Adipocyte (in vitro differentiated cells): ENCODE data around the gene MOCS2.
"Not testable (repeated sequence)": the region's sequence is repeated elsewhere in the genome, so short reads cannot be mapped to it uniquely, and the experiment has no call there.

Experiments used
- DNase-seq: peaks from one replicate; pipeline ENCODE4 v3.0.0-alpha.2; 2015; ENCODE audit warnings: low read depth
- H3K27me3 ChIP-seq: replicated peaks from 2 replicates; pipeline ENCODE4 v1.7.0; 2013; ENCODE audit warnings: mild to moderate bottlenecking, low read length, moderate library complexity; ENCODE audit not compliant: control insufficient read depth, insufficient read depth
- H3K36me3 ChIP-seq: 2 replicates; pipeline ENCODE4 v1.7.0; 2013; ENCODE audit warnings: low read length, mild to moderate bottlenecking, moderate library complexity; ENCODE audit not compliant: control insufficient read depth, insufficient read depth, severe bottlenecking
- H3K4me1 ChIP-seq: 2 replicates; pipeline ENCODE4 v1.7.0; 2013; ENCODE audit warnings: mild to moderate bottlenecking, low read length, moderate library complexity; ENCODE audit not compliant: control insufficient read depth, insufficient read depth
- H3K4me3 ChIP-seq: 2 replicates; pipeline ENCODE4 v1.7.0; 2013; ENCODE audit warnings: mild to moderate bottlenecking, low read length, moderate library complexity
- H3K9ac ChIP-seq: 2 replicates; pipeline ENCODE4 v1.7.0; 2013; ENCODE audit warnings: mild to moderate bottlenecking, low read length, moderate library complexity
- H3K9me3 ChIP-seq: 2 replicates; pipeline ENCODE4 v1.7.0; 2013; ENCODE audit warnings: mild to moderate bottlenecking, low read length, moderate library complexity; ENCODE audit not compliant: control insufficient read depth

The MOCS2 gene

DNA sequence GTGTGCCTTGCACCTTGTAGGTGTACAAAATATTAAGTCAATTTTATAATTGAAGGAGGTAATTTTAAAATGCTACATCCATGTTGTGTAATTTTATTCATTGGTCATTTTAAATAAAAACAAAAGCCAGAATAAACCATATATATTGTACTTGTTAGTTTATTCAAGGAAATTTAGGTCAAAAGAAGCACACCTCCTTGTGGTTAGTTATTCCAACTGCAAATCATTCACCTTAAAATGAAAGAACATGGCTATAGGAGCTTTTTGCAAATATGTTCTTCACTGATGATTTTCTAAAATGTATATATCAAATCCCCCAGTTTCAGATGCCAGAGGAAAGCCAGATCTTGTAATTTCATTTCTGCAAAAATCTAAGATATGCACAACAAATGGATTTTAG is 5.4 kb upstream of the MOCS2 start:
- DNase-seq = peak; percentile 46
- Histone ChIP-seq H3K36me3 (no peaks in the 10 kb centered on the region), H3K27me3 (no peaks in the 10 kb centered on the region), H3K9me3 (no peaks in the 10 kb centered on the region), H3K4me1 (peaks cover 11% of the 10 kb centered on the region), H3K9ac (no peak overlapping the region), H3K4me3 (no peak overlapping the region)

DNA sequence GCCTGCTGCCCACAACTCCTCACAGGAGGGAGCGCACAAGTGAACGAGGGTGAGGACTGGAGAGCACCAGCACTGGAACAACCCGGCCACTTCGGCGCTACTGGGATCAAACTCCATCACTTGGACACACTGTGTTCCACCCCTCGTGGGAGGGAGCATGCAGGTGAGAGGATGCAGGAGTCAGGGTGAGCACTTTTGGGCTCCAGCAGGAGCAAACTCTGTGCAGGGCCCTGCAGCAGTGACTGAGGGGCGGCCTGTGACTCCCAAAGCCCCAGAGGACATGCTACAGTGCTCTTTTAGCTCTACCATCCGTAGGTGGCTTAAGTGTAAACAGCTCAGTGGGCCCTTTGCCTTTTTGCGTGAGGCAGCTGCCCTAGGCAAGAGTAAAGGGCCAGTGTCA is 4.4 kb upstream of the MOCS2 start:
- Histone ChIP-seq H3K9me3 (no peaks in the 10 kb centered on the region), H3K27me3 (no peaks in the 10 kb centered on the region), H3K4me1 (peaks cover 13% of the 10 kb centered on the region), H3K36me3 (no peaks in the 10 kb centered on the region), H3K4me3 (no peak overlapping the region), H3K9ac (no peak overlapping the region)
- DNase-seq = no peak

DNA sequence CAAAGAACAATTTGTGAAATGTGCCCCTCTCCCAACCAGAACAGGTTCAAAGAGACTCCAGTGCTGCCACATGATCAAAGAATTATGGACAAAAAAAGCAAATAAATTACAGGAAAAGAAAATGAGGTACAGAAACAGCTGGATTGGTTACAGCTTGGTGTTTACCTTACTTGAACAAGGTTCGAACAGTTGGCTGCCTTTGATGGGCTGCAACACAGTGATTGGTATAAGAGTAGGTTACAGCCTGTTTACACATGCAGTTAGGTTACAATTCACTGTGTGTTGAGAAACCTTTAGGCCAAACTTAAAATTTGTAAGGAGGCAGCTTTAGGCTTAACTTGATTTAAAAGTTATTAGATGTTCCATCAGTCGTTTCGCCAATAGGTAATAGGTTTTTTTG is 3.4 kb upstream of the MOCS2 start:
- no peak overlapping the region for H3K4me3 ChIP-seq
- no peaks in the 10 kb centered on the region for H3K36me3 ChIP-seq
- H3K9ac ChIP-seq = no peak overlapping the region
- peaks cover 17% of the 10 kb centered on the region for H3K4me1 ChIP-seq
- no peak for DNase-seq
- no peaks in the 10 kb centered on the region for H3K9me3 ChIP-seq
- H3K27me3 ChIP-seq = no peaks in the 10 kb centered on the region

DNA sequence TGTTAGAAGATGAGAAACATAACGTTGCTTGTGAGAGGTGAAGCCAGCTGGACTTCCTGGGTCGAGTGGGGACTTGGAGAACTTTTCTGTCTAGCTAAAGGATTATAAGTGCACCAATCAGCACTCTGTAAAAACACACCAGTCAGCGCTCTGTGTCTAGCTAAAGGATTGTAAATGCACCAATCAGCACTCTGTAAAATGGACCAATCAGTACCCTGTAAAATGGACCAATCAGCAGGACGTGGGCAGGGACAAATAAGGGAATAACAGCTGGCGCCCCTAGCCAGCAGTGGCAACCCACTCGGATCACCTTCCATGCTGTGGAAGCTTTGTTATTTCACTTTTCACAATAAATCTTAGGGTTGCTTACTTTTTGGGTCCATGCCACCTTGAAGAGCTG is 2.8 kb upstream of the MOCS2 start:
- DNase-seq, H3K9ac ChIP-seq, H3K27me3 ChIP-seq, H3K36me3 ChIP-seq, H3K9me3 ChIP-seq, H3K4me3 ChIP-seq: not testable (repeated sequence)
- peaks cover 17% of the 10 kb centered on the region for H3K4me1 ChIP-seq

DNA sequence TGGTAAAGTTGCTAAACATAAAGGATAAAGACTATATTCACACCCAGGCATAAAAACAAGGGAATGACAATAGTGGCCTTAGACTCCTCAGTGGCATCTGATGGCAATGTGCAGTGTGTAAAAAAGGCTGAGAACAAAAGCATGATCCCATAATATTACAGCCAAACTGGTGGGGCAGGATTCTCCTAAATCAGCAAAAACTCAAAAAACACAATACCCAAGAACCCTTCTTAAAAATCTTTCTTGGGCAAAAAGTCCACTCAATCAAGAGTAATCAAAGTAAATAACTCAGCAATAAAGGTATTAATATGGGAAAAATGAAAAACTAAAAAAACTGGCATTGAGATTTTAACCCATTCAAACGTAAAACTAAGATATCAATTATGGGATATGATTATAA is 1.6 kb upstream of the MOCS2 start:
- no peak overlapping the region for H3K9ac ChIP-seq
- H3K4me1 ChIP-seq = peaks cover 17% of the 10 kb centered on the region

DNA sequence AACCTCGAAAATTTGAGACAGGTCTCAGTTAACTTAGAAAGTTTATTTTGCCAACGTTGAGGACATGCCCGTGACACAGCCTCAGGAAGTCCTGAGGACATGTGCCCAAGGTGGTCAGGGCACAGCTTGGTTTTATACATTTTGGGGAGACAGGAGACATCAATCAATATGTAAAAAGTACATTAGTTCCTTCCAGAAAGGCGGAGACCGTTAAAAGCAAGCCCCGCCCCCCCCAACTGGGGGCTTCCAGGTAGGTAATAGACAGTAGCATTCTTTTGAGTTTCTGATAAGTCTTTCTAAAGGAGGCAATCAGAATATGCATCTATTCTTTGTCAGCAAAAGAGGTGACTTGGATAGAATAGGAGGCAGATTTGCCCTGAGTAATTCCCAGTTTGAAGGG is 599 bp upstream of the MOCS2 start:
- no peak for DNase-seq
- H3K9ac ChIP-seq = peak overlapping the region; percentile 95

More for the DNA sequence above, 1.6 kb upstream of the MOCS2 start:
- no peak overlapping the region for H3K4me3 ChIP-seq
- no peaks in the 10 kb centered on the region for H3K36me3 ChIP-seq
- H3K27me3 ChIP-seq = no peaks in the 10 kb centered on the region
- no peaks in the 10 kb centered on the region for H3K9me3 ChIP-seq
- DNase-seq = no peak

DNA sequence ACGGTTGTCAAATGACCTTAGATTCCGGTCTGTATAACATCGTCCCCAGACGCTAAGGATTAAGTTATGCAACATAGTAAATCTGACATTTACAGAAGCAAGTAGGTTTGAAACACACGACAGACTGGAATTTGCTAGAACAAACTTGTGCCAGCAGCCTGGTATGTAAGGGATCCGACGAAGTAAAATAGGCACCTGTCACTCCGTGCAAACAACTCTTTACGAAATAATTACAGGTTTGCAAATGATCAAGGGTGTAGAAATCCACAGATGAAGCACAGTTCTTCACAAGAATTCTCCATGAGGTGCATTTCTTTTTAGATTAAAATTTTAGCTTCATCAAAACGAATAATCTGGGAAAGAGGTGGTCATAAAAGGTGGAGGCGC is 508 bp downstream of the MOCS2 start:
- Histone ChIP-seq H3K9me3 (no peaks in the 10 kb centered on the region), H3K4me1 (peaks cover 17% of the 10 kb centered on the region), H3K9ac (peak overlapping the region; percentile 95), H3K27me3 (no peaks in the 10 kb centered on the region), H3K36me3 (no peaks in the 10 kb centered on the region), H3K4me3 (peak overlapping the region; percentile 97)
- peak; percentile 59 for DNase-seq

More for the DNA sequence above, 599 bp upstream of the MOCS2 start:
- Histone ChIP-seq H3K36me3 (no peaks in the 10 kb centered on the region), H3K27me3 (no peaks in the 10 kb centered on the region), H3K4me3 (peak overlapping the region; percentile 97), H3K9me3 (no peaks in the 10 kb centered on the region), H3K4me1 (peaks cover 17% of the 10 kb centered on the region)

DNA sequence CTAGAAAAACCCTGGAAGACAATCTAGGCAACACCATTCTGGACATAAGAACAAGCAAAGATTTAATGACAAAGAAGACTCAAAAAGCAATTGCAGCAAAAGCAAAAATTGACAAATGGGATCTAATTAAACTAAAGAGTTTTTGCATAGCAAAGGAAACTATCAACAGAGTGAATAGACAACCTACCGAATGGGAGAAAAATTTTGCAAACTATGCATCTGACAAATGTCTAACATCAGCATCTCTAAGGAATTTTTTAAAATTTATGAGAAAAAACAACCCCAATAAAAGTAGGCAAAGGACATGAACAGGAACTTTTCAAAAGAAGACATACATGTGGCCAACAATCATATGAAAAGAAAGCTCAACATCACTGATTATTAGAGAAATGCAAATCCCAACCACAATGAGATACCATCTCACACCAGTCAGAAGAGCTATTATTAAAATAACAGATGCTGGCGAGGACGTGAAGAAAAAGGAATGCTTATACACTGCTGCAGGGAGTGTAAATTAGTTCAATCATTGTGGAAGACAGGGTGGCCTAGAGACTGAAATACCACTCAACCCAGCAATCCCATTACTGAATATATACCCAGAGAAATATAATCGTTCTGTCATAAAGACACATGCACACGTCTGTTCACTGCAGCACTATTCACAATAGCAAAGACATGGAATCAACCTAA is 3.8 kb downstream of the MOCS2 start:
- Histone ChIP-seq H3K36me3 (peaks cover 12% of the 10 kb centered on the region), H3K9me3 (no peaks in the 10 kb centered on the region), H3K4me1 (peaks cover 14% of the 10 kb centered on the region), H3K27me3 (no peaks in the 10 kb centered on the region), H3K9ac (no peak overlapping the region), H3K4me3 (no peak overlapping the region)
- no peak for DNase-seq

DNA sequence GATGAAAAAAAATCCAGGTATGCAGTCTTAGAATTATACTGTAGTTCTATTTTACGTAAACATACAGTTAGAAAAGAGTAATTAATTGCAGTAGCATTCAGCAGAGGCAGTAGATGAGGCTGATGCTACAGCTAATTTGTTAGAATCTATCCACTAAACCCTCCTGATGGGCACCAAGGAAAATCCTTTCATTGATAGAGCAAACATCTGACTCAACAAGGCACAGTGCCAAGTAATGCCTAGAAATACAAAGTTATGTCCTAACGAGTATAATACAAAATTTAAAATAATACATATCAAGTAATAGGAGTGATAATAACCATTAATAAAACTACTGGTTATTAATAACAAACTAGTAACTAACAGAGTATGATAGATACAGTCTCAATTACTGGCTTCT is 9.0 kb downstream of the MOCS2 start:
- Histone ChIP-seq H3K9me3 (no peaks in the 10 kb centered on the region), H3K27me3 (no peaks in the 10 kb centered on the region), H3K36me3 (peaks cover 50% of the 10 kb centered on the region), H3K4me3 (no peak overlapping the region), H3K9ac (no peak overlapping the region), H3K4me1 (no peaks in the 10 kb centered on the region)
- DNase-seq = peak; percentile 36

DNA sequence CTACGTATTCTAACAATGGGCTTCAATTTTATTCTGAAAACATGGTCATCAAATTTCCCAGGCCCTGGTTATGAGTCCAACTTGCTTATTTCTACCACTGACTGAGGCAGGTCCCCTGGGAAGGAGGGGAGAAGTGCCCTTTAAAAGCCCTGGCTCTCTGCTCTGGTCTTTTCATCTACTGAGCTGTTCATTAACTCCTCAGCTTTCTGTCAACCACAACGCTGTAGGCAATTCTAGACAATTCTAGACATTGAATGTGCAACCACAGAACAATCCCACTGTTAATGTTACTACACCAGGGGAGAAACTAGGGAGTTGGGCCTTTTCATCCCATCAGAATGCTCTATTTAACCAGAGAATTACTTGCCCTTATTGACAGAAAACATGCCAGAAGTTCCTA is 10.0 kb downstream of the MOCS2 start:
- Histone ChIP-seq H3K36me3 (peaks cover 50% of the 10 kb centered on the region), H3K4me3 (no peak overlapping the region), H3K9ac (no peak overlapping the region), H3K9me3 (no peaks in the 10 kb centered on the region), H3K27me3 (no peaks in the 10 kb centered on the region), H3K4me1 (no peaks in the 10 kb centered on the region)
- peak; percentile 54 for DNase-seq

DNA sequence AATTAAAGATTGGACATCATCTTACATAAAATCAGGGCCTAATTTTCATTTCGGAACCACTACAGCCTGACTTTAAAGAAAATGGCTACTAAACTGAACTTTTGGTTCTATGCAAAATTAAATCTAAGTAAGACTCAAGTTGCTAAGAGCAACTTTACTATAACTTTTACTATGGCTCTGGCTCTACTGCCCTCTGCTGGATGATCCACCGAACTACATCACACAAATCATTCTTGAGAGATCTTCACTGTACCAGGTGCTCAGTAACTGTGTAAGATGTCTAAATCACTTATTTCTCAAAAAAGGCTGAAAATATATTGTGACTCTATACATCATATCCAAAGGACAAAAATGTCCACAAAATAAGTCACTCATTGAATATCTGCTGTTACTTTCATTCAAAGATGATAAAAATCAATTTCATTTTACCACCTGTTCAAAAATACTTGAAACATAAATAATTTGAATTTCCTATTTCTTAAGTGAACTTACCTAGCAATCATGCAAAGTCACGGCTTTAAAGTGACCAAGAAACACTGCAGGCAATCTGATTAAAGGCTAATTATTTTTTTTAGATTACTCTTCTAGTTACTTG is 13.5 kb downstream of the MOCS2 start:
- H3K4me3 ChIP-seq = no peak overlapping the region
- DNase-seq = peak; percentile 83
- H3K9ac ChIP-seq = no peak overlapping the region
- H3K36me3 ChIP-seq = peaks cover 41% of the 10 kb centered on the region
- H3K9me3 ChIP-seq = no peaks in the 10 kb centered on the region
- no peaks in the 10 kb centered on the region for H3K27me3 ChIP-seq
- H3K4me1 ChIP-seq = peaks cover 5% of the 10 kb centered on the region

DNA sequence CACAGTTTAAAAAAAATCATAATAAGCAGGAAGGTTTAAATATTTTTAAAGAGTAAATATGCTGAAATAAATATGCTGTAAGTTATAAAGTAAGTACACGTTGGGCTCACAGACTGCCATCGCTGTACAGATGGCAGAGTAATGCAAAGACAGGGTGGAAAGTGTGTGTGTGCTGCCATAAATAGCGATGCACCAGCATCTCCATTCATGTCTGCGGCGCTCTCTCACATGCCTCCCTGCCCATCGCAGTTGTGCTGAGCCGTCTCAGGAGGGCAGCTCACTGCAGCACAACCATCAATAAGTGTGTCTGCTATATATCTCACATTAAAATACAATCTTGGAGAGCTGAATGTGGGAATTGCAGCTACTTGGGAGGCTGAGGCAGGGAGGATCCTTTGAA is 14.3 kb downstream of the MOCS2 start:
- no peak for DNase-seq
- Histone ChIP-seq H3K4me1 (peaks cover 8% of the 10 kb centered on the region), H3K4me3 (no peak overlapping the region), H3K36me3 (peaks cover 34% of the 10 kb centered on the region), H3K9ac (no peak overlapping the region), H3K27me3 (no peaks in the 10 kb centered on the region), H3K9me3 (no peaks in the 10 kb centered on the region)
